MM.1S (cell line): Measurements from ENCODE around the gene OR11H12.
"Not testable (repeated sequence)": the region's sequence is repeated elsewhere in the genome, so short reads cannot be mapped to it uniquely, and the experiment has no call there.

ENCODE experiments used
- DNase-seq: peaks from one replicate; pipeline ENCODE4 v3.0.0-alpha.2; 2015
- H2AFZ ChIP-seq: fragments of 300-600 bp; sonication (generic); 2 replicates; pipeline ENCODE4 v1.6.0; 2016; ENCODE audit warnings: antibody characterized with exemption, low read length
- H3F3A ChIP-seq: fragments of 300-600 bp; sonication (generic); 2 replicates; pipeline ENCODE4 v1.6.1; 2016; ENCODE audit warnings: mild to moderate bottlenecking, antibody characterized with exemption, low read length, moderate library complexity, mixed read lengths; ENCODE audit not compliant: insufficient read depth
- H3K27ac ChIP-seq: fragments of 300-600 bp; sonication (generic); 2 replicates; pipeline ENCODE4 v1.5.1; 2016; ENCODE audit warnings: mild to moderate bottlenecking, low read length
- H3K27me3 ChIP-seq: fragments of 300-600 bp; sonication (generic); replicated peaks from 2 replicates; pipeline ENCODE4 v1.6.0; 2016; ENCODE audit warnings: low read length; ENCODE audit not compliant: insufficient read depth
- H3K36me3 ChIP-seq: fragments of 300-600 bp; sonication (generic); replicated peaks from 2 replicates; pipeline ENCODE4 v1.6.1; 2016; ENCODE audit warnings: mild to moderate bottlenecking, low read length, mixed read lengths; ENCODE audit not compliant: insufficient read depth
- H3K4me1 ChIP-seq: fragments of 300-600 bp; sonication (generic); 2 replicates; pipeline ENCODE4 v1.6.1; 2016; ENCODE audit warnings: low read length, mixed read lengths
- H3K4me2 ChIP-seq: fragments of 300-600 bp; sonication (generic); 2 replicates; pipeline ENCODE4 v1.6.0; 2016; ENCODE audit warnings: low read depth, low read length
- H3K4me3 ChIP-seq: fragments of 300-600 bp; sonication (generic); 2 replicates; pipeline ENCODE4 v1.5.1; 2016; ENCODE audit warnings: low read length, mixed read lengths
- H3K79me2 ChIP-seq: fragments of 300-600 bp; sonication (generic); 2 replicates; pipeline ENCODE4 v1.6.1; 2016; ENCODE audit warnings: mixed run types, low read length, mixed read lengths
- H3K9ac ChIP-seq: fragments of 300-600 bp; sonication (generic); 2 replicates; pipeline ENCODE4 v1.6.1; 2016; ENCODE audit warnings: low read length, mixed read lengths
- H3K9me2 ChIP-seq: fragments of 300-600 bp; sonication (generic); replicated peaks from 2 replicates; pipeline ENCODE4 v1.6.1; 2016; ENCODE audit warnings: mild to moderate bottlenecking, low read length, mixed read lengths; ENCODE audit not compliant: insufficient read depth
- H3K9me3 ChIP-seq: fragments of 300-600 bp; sonication (generic); replicated peaks from 2 replicates; pipeline ENCODE4 v1.6.1; 2016; ENCODE audit warnings: mild to moderate bottlenecking, low read length, mixed read lengths; ENCODE audit not compliant: insufficient read depth
- H4K20me1 ChIP-seq: fragments of 300-600 bp; sonication (generic); 2 replicates; pipeline ENCODE4 v1.6.1; 2016; ENCODE audit warnings: mild to moderate bottlenecking, low read length, moderate library complexity, mixed read lengths; ENCODE audit not compliant: insufficient read depth

The OR11H12 gene

DNA sequence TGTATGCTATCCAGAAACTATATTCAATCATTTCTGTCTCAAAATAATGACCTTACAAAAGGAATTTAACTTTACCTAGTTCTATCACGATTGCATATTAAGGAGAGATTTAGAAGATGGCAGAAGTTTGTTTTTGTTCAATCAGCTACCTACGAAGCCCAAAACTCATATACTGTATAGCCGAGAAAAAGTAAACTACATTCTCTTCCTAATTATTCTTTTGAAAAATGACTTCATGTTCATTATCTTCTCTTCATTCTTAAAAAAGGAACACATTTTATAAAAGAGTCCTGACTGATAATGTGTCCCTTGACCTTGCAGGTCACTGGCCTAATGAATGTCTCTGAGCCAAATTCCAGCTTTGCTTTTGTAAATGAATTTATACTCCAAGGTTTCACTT lies at the start of gene OR11H12:
Gene OR11H12 (plus strand): TSS at position 301 of the 400 bp plus-strand sequence. CDS start 0 bp downstream, at position 301.
- not testable (repeated sequence) for H3K36me3 ChIP-seq, H3K79me2 ChIP-seq, H3F3A ChIP-seq, H3K9me2 ChIP-seq, H3K27me3 ChIP-seq, H2AFZ ChIP-seq, H3K9me3 ChIP-seq, H3K4me1 ChIP-seq, H4K20me1 ChIP-seq, H3K4me3 ChIP-seq, DNase-seq, H3K4me2 ChIP-seq, H3K27ac ChIP-seq, H3K9ac ChIP-seq

GRCh38 chr14:18582908-18583307 lies 18.0 kb upstream of the OR11H12 start:
- H3K9ac ChIP-seq, H2AFZ ChIP-seq, H3K36me3 ChIP-seq, H3K4me3 ChIP-seq, H3K4me2 ChIP-seq, H3K9me2 ChIP-seq, H3K9me3 ChIP-seq, H3K79me2 ChIP-seq, H3K27me3 ChIP-seq, H3K4me1 ChIP-seq, DNase-seq, H3F3A ChIP-seq, H3K27ac ChIP-seq, H4K20me1 ChIP-seq: not testable (repeated sequence)

DNA sequence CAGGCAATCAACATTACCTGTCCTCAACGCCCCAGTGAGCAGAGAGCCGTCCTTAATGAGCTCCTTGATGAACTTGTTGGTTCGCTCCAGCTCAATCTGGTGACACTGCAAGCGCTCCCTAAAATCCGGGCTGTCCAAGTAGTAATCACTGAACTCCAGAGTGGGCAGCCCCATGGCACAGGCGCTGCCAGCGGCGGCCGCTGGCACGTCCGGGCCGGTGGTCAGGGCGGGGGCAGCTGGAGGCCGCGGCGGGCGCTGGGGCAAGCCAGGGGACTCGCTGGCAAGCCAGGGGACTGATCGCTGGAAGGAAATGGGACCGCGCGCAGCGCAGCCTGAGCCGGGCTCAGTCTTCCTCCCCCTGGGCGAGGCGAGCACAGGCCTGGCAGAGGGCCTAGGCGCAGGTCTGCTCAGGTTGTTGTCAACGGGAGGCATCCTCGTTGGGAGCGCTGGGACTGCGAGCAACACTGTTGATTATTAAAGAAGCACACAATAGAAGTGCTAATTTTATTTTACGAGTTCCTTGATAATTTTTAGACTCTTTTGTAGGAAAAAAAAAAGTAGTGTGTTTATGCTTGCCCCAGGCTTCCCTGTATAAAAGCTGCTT lies 25.8 kb downstream of the OR11H12 start:
- not testable (repeated sequence) for H4K20me1 ChIP-seq, H3K27me3 ChIP-seq, DNase-seq, H3K79me2 ChIP-seq, H3K4me2 ChIP-seq, H3K9ac ChIP-seq, H2AFZ ChIP-seq, H3K9me3 ChIP-seq, H3K27ac ChIP-seq, H3F3A ChIP-seq, H3K4me1 ChIP-seq, H3K4me3 ChIP-seq, H3K36me3 ChIP-seq, H3K9me2 ChIP-seq

DNA sequence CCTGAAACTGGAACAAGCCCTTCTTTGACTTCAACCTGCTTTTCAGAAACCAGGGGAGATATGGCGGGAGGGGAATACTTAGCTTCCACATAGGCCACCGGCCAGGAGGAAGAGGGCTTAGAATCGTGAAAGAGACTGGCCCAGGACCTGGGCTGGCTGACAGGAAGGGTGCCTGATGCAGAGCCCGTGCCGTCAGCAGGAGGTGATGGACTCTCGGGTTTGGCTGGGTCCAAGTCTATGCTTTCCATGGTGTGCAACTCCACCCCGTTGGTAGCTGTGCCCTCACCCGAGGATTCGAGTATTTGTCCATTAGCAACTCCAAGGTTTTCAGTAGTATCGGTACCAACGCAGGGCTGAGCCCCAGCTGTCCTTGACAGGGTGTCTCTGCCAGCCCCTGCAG lies 35.1 kb downstream of the OR11H12 start:
- H3K27me3 ChIP-seq, DNase-seq, H3K4me3 ChIP-seq, H3F3A ChIP-seq, H3K9me3 ChIP-seq, H2AFZ ChIP-seq, H3K4me1 ChIP-seq, H3K79me2 ChIP-seq, H3K9ac ChIP-seq, H3K27ac ChIP-seq, H3K9me2 ChIP-seq, H3K36me3 ChIP-seq, H3K4me2 ChIP-seq, H4K20me1 ChIP-seq: not testable (repeated sequence)

- H3K9me2 ChIP-seq, H3F3A ChIP-seq, H3K9me3 ChIP-seq, H4K20me1 ChIP-seq, H3K4me3 ChIP-seq, H3K9ac ChIP-seq, H3K4me2 ChIP-seq, H2AFZ ChIP-seq, H3K27ac ChIP-seq, H3K27me3 ChIP-seq, H3K79me2 ChIP-seq, H3K36me3 ChIP-seq, H3K4me1 ChIP-seq, DNase-seq: not testable (repeated sequence)
Measured at GRCh38 chr14:18638032-18638431, 37.1 kb downstream of the OR11H12 start.

GRCh38 chr14:18638785-18639184 lies 37.9 kb downstream of the OR11H12 start:
- not testable (repeated sequence) for H3K4me1 ChIP-seq, DNase-seq, H2AFZ ChIP-seq, H3K27ac ChIP-seq, H3K27me3 ChIP-seq, H3K79me2 ChIP-seq, H3F3A ChIP-seq, H3K4me3 ChIP-seq, H3K9me2 ChIP-seq, H3K9me3 ChIP-seq, H3K9ac ChIP-seq, H4K20me1 ChIP-seq, H3K36me3 ChIP-seq, H3K4me2 ChIP-seq

DNA sequence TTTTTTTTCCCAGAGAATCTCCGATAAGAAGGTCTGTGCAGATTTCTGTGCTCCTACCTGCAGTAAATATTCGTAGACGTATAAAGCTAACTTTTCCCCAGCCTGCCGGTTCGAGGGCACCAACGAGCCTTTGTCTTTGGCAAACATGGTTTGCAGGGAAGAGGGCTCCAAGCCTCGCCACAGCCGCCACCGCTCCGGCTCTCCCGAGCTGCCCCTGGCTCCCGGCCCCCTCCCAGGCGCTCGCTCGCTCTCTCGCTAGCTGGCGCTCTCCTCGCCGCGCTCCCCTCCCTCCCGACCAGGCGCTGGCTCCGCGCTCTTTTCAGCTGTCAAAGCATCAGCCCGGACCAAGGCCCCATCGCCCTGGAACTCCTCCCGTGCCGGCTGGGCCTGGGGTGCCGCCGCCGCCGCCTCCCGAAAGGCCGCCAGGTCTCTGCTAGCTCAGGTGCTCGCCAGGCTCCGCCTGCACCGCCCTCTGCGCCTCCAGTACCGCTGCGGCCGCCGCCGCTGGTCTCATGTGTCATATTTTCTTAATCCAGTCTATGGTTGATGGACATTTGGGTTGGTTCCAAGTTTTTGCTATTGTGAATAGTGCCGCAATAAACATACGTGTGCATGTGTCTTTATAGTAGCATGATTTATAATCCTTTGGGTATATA lies 45.3 kb downstream of the OR11H12 start:
- H3K9me3 ChIP-seq = not testable (repeated sequence)

More for the DNA sequence above, 45.3 kb downstream of the OR11H12 start:
- H4K20me1 ChIP-seq, DNase-seq, H3K4me1 ChIP-seq, H3F3A ChIP-seq, H3K27me3 ChIP-seq, H3K9me2 ChIP-seq, H3K4me3 ChIP-seq, H3K79me2 ChIP-seq, H2AFZ ChIP-seq, H3K4me2 ChIP-seq, H3K9ac ChIP-seq, H3K36me3 ChIP-seq, H3K27ac ChIP-seq: not testable (repeated sequence)
